Thyroid gland (tissue), 4 donors: ENCODE results near the gene FKBP5.

ENCODE experiments used
- POLR2A ChIP-seq, 2 donors: fragments of 450-650 bp; IDR thresholded peaks; one replicate each; pipeline ENCODE4 v1.6.1; 2017; ENCODE audit warnings: antibody characterized with exemption in 2 of 2, mild to moderate bottlenecking in 2 of 2, moderate library complexity in 1 of 2
- TF ChIP-seq, protein P1 (sequence below), 6 experiments: fragments of 200-600 bp in 3 of 6; fragments of 450-650 bp in 3 of 6; sonication (generic) in 3 of 6; IDR thresholded peaks; one replicate each; pipeline ENCODE4 v1.5.1; 2016 to 2019; ENCODE audit warnings: antibody characterized with exemption in 6 of 6, mild to moderate bottlenecking in 2 of 6, inconsistent platforms in 1 of 6, moderate library complexity in 1 of 6

DNA sequence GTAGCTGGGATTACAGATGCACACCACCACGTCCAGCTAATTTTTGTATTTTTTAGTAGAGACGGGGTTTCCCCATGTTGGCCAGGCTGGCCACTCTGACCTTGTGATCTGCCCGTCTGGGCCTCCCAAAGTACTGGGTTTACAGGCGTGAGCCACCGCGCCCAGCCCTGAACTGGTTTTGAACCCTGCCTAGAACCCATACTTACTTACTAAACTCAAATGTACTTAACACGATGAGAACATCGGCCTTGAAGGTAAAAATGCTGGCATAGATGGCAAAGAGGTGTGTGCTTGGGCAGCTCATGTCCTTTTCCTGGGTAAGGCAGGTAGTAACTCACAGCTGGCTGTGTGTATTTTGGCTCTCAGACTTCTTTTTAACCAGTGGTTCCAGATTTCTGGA is 44.9 kb upstream of the FKBP5 start:
- TF ChIP-seq, protein P1, sequence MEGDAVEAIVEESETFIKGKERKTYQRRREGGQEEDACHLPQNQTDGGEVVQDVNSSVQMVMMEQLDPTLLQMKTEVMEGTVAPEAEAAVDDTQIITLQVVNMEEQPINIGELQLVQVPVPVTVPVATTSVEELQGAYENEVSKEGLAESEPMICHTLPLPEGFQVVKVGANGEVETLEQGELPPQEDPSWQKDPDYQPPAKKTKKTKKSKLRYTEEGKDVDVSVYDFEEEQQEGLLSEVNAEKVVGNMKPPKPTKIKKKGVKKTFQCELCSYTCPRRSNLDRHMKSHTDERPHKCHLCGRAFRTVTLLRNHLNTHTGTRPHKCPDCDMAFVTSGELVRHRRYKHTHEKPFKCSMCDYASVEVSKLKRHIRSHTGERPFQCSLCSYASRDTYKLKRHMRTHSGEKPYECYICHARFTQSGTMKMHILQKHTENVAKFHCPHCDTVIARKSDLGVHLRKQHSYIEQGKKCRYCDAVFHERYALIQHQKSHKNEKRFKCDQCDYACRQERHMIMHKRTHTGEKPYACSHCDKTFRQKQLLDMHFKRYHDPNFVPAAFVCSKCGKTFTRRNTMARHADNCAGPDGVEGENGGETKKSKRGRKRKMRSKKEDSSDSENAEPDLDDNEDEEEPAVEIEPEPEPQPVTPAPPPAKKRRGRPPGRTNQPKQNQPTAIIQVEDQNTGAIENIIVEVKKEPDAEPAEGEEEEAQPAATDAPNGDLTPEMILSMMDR (IDR thresholded peaks at IDR 0.05), result no peak
- TF ChIP-seq POLR2A (IDR thresholded peaks at IDR 0.05), result no peak
